CD4-positive, alpha-beta memory T cell (primary cell): ENCODE data around the gene GP2. TPM values are rescaled to one million over a fixed set of nuclear protein-coding genes. Genes with fewer than 3 reads are reported as not detected.

Experiments
- CTCF ChIA-PET: fragments of 350-600 bp; sonication (Branson Sonifier 250); formaldehyde crosslinking; loops from one replicate; lab custom pipeline; 2021; ENCODE audit warnings: inconsistent platforms; ENCODE audit not compliant: partially characterized antibody; lab: Charles Lee
- POLR2A ChIA-PET: fragments of 350-600 bp; sonication (Branson Sonifier 250); formaldehyde crosslinking; loops from one replicate; lab custom pipeline; 2021; ENCODE audit not compliant: partially characterized antibody; lab: Charles Lee
- DNase-seq, 5 donors: peaks; one replicate each; pipeline versions ENCODE4 v3.0.0 to v3.0.0-alpha.2; 2020 to 2022; ENCODE audit warnings: mixed read lengths in 1 of 5
- H3K27ac ChIP-seq: one replicate; pipeline ENCODE4 v1.7.0; 2013; ENCODE audit warnings: low read depth, low read length
- H3K27me3 ChIP-seq: 2 replicates; pipeline ENCODE4 v1.7.0; 2013; ENCODE audit warnings: mild to moderate bottlenecking, low read length, moderate library complexity; ENCODE audit not compliant: insufficient read depth
- H3K36me3 ChIP-seq: 2 replicates; pipeline ENCODE4 v1.7.0; 2013; ENCODE audit warnings: mild to moderate bottlenecking, low read length, moderate library complexity; ENCODE audit not compliant: insufficient read depth
- H3K4me1 ChIP-seq: 2 replicates; pipeline ENCODE4 v1.7.0; 2013; ENCODE audit warnings: mild to moderate bottlenecking, low read length, moderate library complexity; ENCODE audit not compliant: insufficient read depth
- H3K4me3 ChIP-seq, 2 donors: one replicate each; pipeline ENCODE4 v1.7.0; 2013; ENCODE audit warnings: low read length in 2 of 2, mild to moderate bottlenecking in 1 of 2
- H3K9me3 ChIP-seq, 2 donors: one replicate each; pipeline ENCODE4 v1.7.0; 2013; ENCODE audit warnings: low read length in 2 of 2, control low read depth in 1 of 2; ENCODE audit not compliant: control insufficient read depth in 1 of 2
- H3K27ac Mint-ChIP-seq, 7 donors: one replicate each; pipeline ENCODE4 v1.8.0; 2020 to 2021; ENCODE audit warnings: mixed read lengths in 7 of 7, mild to moderate bottlenecking in 6 of 7, inconsistent platforms in 3 of 7, moderate library complexity in 3 of 7
- H3K27me3 Mint-ChIP-seq, 2 donors: one replicate each; pipeline ENCODE4 v1.8.0; 2020 to 2021; ENCODE audit warnings: mixed read lengths in 2 of 2
- H3K36me3 Mint-ChIP-seq, 2 donors: one replicate each; pipeline ENCODE4 v1.8.0; 2020 to 2021; ENCODE audit warnings: mixed read lengths in 2 of 2, inconsistent platforms in 1 of 2, mild to moderate bottlenecking in 1 of 2
- H3K4me1 Mint-ChIP-seq, 4 donors: one replicate each; pipeline ENCODE4 v1.8.0; 2020 to 2021; ENCODE audit warnings: mixed read lengths in 4 of 4, mild to moderate bottlenecking in 1 of 4
- H3K4me3 Mint-ChIP-seq, 8 donors: one replicate each; pipeline ENCODE4 v1.8.0; 2020 to 2021; ENCODE audit warnings: mixed read lengths in 8 of 8, mild to moderate bottlenecking in 7 of 8, moderate library complexity in 6 of 8, inconsistent platforms in 3 of 8
- H3K9me3 Mint-ChIP-seq, 8 donors: one replicate each; pipeline ENCODE4 v1.8.0; 2020 to 2021; ENCODE audit warnings: mixed read lengths in 8 of 8, mild to moderate bottlenecking in 5 of 8, inconsistent platforms in 3 of 8, moderate library complexity in 1 of 8
- intact Hi-C: fragments of 100-400 bp; cut with micrococcal nuclease; formaldehyde crosslinking; loops from one replicate; pipeline ENCODE4 v1.15.1; 2023
- polyA plus RNA-seq, 2 donors: library from polyadenylated mRNA; unstranded; fragments of 300-500 nt; fragmentation: Illumina TruSeq; gene quantifications; one replicate each; pipeline ENCODE4 v1.2.3, GENCODE V29; 2021
- total RNA-seq, 2 experiments: library from RNA; stranded (reverse); gene quantifications; one replicate each; pipeline ENCODE4 v1.2.3, GENCODE V29; 2021

The GP2 gene
- total RNA-seq (not detected), polyA plus RNA-seq (not detected)

GRCh38 chr16:20327444-20328041, at the start of gene GP2:
GP2 (minus strand) TSS chr16:20327513; CDS start chr16:20326431, 1,082 bp downstream.
- Histone ChIP-seq H3K4me1 (no peaks in the 10 kb centered on the region), H3K27me3 (no peaks in the 10 kb centered on the region), H3K9me3 (no peaks in the 10 kb centered on the region), H3K27ac (no peak within 1 kb of the TSS), H3K4me3 (no peak within 1 kb of the TSS), H3K36me3 (no peaks in the 10 kb centered on the region)
- Mint-ChIP-seq H3K27ac (no peak within 1 kb of the TSS), H3K4me1 (no peaks in the 10 kb centered on the region), H3K36me3 (no peaks in the 10 kb centered on the region), H3K9me3 (peaks cover 0 to 4% (median under 1%) of the 10 kb centered on the region in 8 donors), H3K4me3 (no peak within 1 kb of the TSS), H3K27me3 (peaks cover 0 to 2% of the 10 kb centered on the region in 2 donors)
- POLR2A ChIA-PET: no interaction called here
- CTCF ChIA-PET: no interaction called here
- no peak for DNase-seq
- intact Hi-C loops: no loop called here

DNA sequence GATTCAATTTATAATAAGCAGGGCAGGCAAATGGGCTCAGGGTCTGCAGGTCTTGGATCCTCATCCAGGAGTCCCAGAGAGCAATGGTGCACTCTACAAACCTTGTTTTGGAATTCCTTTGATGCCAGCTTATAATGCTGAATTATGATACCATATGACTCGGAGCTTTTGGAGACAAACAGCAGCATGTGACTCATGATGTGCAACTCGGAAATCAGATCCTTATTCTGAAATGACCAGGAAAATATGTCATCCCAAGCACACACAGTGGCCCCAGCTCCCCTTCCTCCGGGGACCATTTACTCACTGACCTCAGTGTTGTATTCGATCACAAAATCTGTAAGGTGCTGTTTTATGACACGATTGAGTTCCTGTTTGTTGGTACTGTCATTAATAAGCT, 45.4 kb upstream of the GP2 start:
- H3K9me3 ChIP-seq: no peaks in the 10 kb centered on the region
- H3K27me3 ChIP-seq: no peaks in the 10 kb centered on the region
- H3K27me3 Mint-ChIP-seq: peaks cover 1 to 20% of the 10 kb centered on the region in 2 donors
- no peak overlapping the region for H3K4me3 ChIP-seq
- no peaks in the 10 kb centered on the region for H3K4me1 ChIP-seq
- H3K9me3 Mint-ChIP-seq: no peaks in the 10 kb centered on the region
- intact Hi-C loops: no loop called here
- H3K36me3 ChIP-seq: no peaks in the 10 kb centered on the region
- H3K36me3 Mint-ChIP-seq: no peaks in the 10 kb centered on the region
- CTCF ChIA-PET: interaction anchor here (7.6 kb wide), 1 partner anchor 12 kb away, joined by 60 read pairs; no protein-coding TSS in a partner anchor
- POLR2A ChIA-PET: no interaction called here
- no peak for DNase-seq
- H3K27ac ChIP-seq: no peak overlapping the region
- H3K4me1 Mint-ChIP-seq: no peaks in the 10 kb centered on the region
- no peak overlapping the region for H3K4me3 Mint-ChIP-seq
- no peak overlapping the region for H3K27ac Mint-ChIP-seq

- intact Hi-C loops: no loop called here
- DNase-seq: no peak
- Mint-ChIP-seq H3K4me1 (no peaks in the 10 kb centered on the region), H3K9me3 (peaks cover 0 to 3% (median 0%) of the 10 kb centered on the region in 8 donors), H3K36me3 (no peaks in the 10 kb centered on the region), H3K4me3 (no peak overlapping the region), H3K27ac (no peak overlapping the region), H3K27me3 (peaks cover 5 to 18% of the 10 kb centered on the region in 2 donors)
- Histone ChIP-seq H3K27ac (no peak overlapping the region), H3K36me3 (no peaks in the 10 kb centered on the region), H3K4me1 (no peaks in the 10 kb centered on the region), H3K27me3 (no peaks in the 10 kb centered on the region), H3K4me3 (no peak overlapping the region), H3K9me3 (no peaks in the 10 kb centered on the region)
- CTCF ChIA-PET: no interaction called here
- POLR2A ChIA-PET: no interaction called here
Measured at GRCh38 chr16:20369452-20370054, 42.2 kb upstream of the GP2 start.

- H3K27me3 Mint-ChIP-seq: peaks cover 8 to 9% of the 10 kb centered on the region in 2 donors
- ChIA-PET CTCF (no interaction called here), POLR2A (no interaction called here)
- Histone ChIP-seq H3K27ac (no peak overlapping the region), H3K27me3 (no peaks in the 10 kb centered on the region), H3K9me3 (no peaks in the 10 kb centered on the region), H3K4me3 (no peak overlapping the region), H3K36me3 (no peaks in the 10 kb centered on the region), H3K4me1 (no peaks in the 10 kb centered on the region)
- H3K9me3 Mint-ChIP-seq: peaks cover 0 to 3% (median 0%) of the 10 kb centered on the region in 8 donors
- DNase-seq: no peak
- no peak overlapping the region for H3K4me3 Mint-ChIP-seq
- H3K36me3 Mint-ChIP-seq: no peaks in the 10 kb centered on the region
- no peak overlapping the region for H3K27ac Mint-ChIP-seq
- no peaks in the 10 kb centered on the region for H3K4me1 Mint-ChIP-seq
- intact Hi-C loops: no loop called here
Measured at GRCh38 chr16:20364051-20364450, 36.7 kb upstream of the GP2 start.

GRCh38 chr16:20363191-20363590, 35.9 kb upstream of the GP2 start:
- Histone ChIP-seq H3K27me3 (no peaks in the 10 kb centered on the region), H3K36me3 (no peaks in the 10 kb centered on the region), H3K27ac (no peak overlapping the region), H3K9me3 (no peaks in the 10 kb centered on the region), H3K4me1 (no peaks in the 10 kb centered on the region), H3K4me3 (no peak overlapping the region)
- no peaks in the 10 kb centered on the region for H3K36me3 Mint-ChIP-seq
- intact Hi-C loops: no loop called here
- H3K4me1 Mint-ChIP-seq: no peaks in the 10 kb centered on the region
- peaks cover 8 to 9% of the 10 kb centered on the region in 2 donors for H3K27me3 Mint-ChIP-seq
- no peak for DNase-seq
- ChIA-PET POLR2A (no interaction called here), CTCF (no interaction called here)
- H3K4me3 Mint-ChIP-seq: no peak overlapping the region
- H3K27ac Mint-ChIP-seq: no peak overlapping the region
- H3K9me3 Mint-ChIP-seq: peaks cover 0 to 3% (median 0%) of the 10 kb centered on the region in 8 donors

DNA sequence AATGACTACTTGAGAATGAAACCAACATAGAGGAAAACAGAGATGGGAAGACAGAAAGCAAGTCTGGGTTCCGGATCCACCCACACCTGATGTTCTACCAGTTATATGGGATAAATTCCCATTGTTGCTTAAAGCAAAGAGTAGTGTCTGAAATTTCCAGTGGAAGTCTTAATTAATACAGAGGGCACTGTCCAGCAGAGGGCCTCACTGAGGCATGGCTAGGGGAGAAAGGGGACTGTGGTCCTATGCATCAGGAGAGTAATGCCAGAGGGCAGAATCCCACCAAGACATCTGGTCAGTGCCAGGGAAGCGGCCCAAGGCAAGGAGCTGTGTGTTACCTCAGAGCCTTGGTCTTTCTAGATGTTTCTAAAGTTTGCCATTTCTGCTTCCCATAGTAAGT, 32.7 kb upstream of the GP2 start:
- DNase-seq: no peak
- Histone ChIP-seq H3K27ac (no peak overlapping the region), H3K4me1 (no peaks in the 10 kb centered on the region), H3K36me3 (no peaks in the 10 kb centered on the region), H3K9me3 (no peaks in the 10 kb centered on the region), H3K4me3 (no peak overlapping the region), H3K27me3 (no peaks in the 10 kb centered on the region)
- intact Hi-C loops: no loop called here
- Mint-ChIP-seq H3K27me3 (peaks cover 3 to 10% of the 10 kb centered on the region in 2 donors), H3K4me1 (no peaks in the 10 kb centered on the region), H3K27ac (no peak overlapping the region), H3K36me3 (no peaks in the 10 kb centered on the region), H3K9me3 (peaks cover 0 to 4% (median 0%) of the 10 kb centered on the region in 8 donors), H3K4me3 (no peak overlapping the region)
- POLR2A ChIA-PET: no interaction called here
- CTCF ChIA-PET: no interaction called here

GRCh38 chr16:20355114-20355782, 27.9 kb upstream of the GP2 start:
- Histone ChIP-seq H3K27ac (no peak overlapping the region), H3K36me3 (no peaks in the 10 kb centered on the region), H3K4me3 (no peak overlapping the region), H3K27me3 (no peaks in the 10 kb centered on the region), H3K9me3 (no peaks in the 10 kb centered on the region), H3K4me1 (no peaks in the 10 kb centered on the region)
- no peak overlapping the region for H3K4me3 Mint-ChIP-seq
- H3K4me1 Mint-ChIP-seq: no peaks in the 10 kb centered on the region
- H3K27ac Mint-ChIP-seq: no peak overlapping the region
- POLR2A ChIA-PET: no interaction called here
- no peak for DNase-seq
- CTCF ChIA-PET: interaction anchor here (0.5 kb wide), 1 partner anchor 194 kb away, joined by 4 read pairs; no protein-coding TSS in a partner anchor
- peaks cover 0 to 4% (median 0%) of the 10 kb centered on the region in 8 donors for H3K9me3 Mint-ChIP-seq
- H3K27me3 Mint-ChIP-seq: peaks cover 2 to 8% of the 10 kb centered on the region in 2 donors
- H3K36me3 Mint-ChIP-seq: no peaks in the 10 kb centered on the region
- intact Hi-C loops: no loop called here
